HepG2 (cell line): ENCODE data around the gene ZNF575.
"Not testable (repeated sequence)": the region's sequence is repeated elsewhere in the genome, so short reads cannot be mapped to it uniquely, and the experiment has no call there.

Experiments
- AKNA ChIP-seq: sonication (generic); formaldehyde crosslinking; IDR thresholded peaks from 2 replicates; pipeline ENCODE4 v1.4.0; 2020; ENCODE audit warnings: missing genetic modification reagents, borderline replicate concordance
- BHLHE40 ChIP-seq: IDR thresholded peaks from 2 replicates; pipeline ENCODE4 v1.6.1; 2011; ENCODE audit warnings: low read length, improper control_type of control experiment
- GFI1 ChIP-seq: sonication (generic); formaldehyde crosslinking; IDR thresholded peaks from 2 replicates; pipeline ENCODE4 v1.5.0; 2020; ENCODE audit warnings: missing genetic modification reagents, mild to moderate bottlenecking, borderline replicate concordance
- MAFK ChIP-seq, 2 experiments: IDR thresholded peaks in 1 of 2; conservative IDR thresholded peaks in 1 of 2; 2 replicates each; pipeline ENCODE4 v1.6.1; 2011; ENCODE audit warnings: improper control_type of control experiment in 2 of 2, low read length in 2 of 2
- NFYB ChIP-seq: sonication (generic); formaldehyde crosslinking; IDR thresholded peaks from 2 replicates; pipeline ENCODE4 v1.4.0; 2020; ENCODE audit warnings: missing genetic modification reagents
- POLR2A ChIP-seq, 2 experiments: IDR thresholded peaks; 2 replicates each; pipeline ENCODE4 v1.6.1; 2011; ENCODE audit warnings: low read depth in 2 of 2, low read length in 2 of 2, mild to moderate bottlenecking in 1 of 2, moderate library complexity in 1 of 2; ENCODE audit not compliant: insufficient read depth in 1 of 2
- POLR2AphosphoS5 ChIP-seq: IDR thresholded peaks from 2 replicates; pipeline ENCODE4 v1.6.1; 2012; ENCODE audit warnings: low read depth, low read length
- YY1 ChIP-seq: IDR thresholded peaks from 2 replicates; pipeline ENCODE4 v1.6.1; 2011; ENCODE audit warnings: low read length, low read depth, moderate library complexity, mild to moderate bottlenecking; ENCODE audit not compliant: insufficient read depth, insufficient replicate concordance
- ZBTB26 ChIP-seq: IDR thresholded peaks from 2 replicates; pipeline ENCODE4 v1.6.1; 2016; ENCODE audit warnings: missing compliant biosample characterization, missing genetic modification reagents, borderline replicate concordance
- ZMYM3 ChIP-seq: sonication (generic); formaldehyde crosslinking; IDR thresholded peaks from 2 replicates; pipeline ENCODE4 v1.5.1; 2020; ENCODE audit warnings: mild to moderate bottlenecking, missing genetic modification reagents
- ZNF740 ChIP-seq: sonication (generic); formaldehyde crosslinking; IDR thresholded peaks from 2 replicates; pipeline ENCODE4 v1.4.0; 2020; ENCODE audit warnings: missing genetic modification reagents

GRCh38 chr19:43512399-43512798, 20.6 kb upstream of the ZNF575 start:
- not testable (repeated sequence) for TF ChIP-seq ZMYM3 (CRISPR knock-in tag); AKNA (CRISPR knock-in tag); YY1; MAFK (conservative IDR thresholded peaks at IDR 0.05 in 1 of 2, IDR thresholded peaks at IDR 0.05 in 1 of 2; ENCODE audit: low read length in 2 of 2); POLR2A (IDR thresholded peaks at IDR 0.05; ENCODE audit: insufficient read depth in 1 of 2, low read depth in 2 of 2, low read length in 2 of 2); POLR2AphosphoS5; ZNF740; BHLHE40; ZBTB26 (CRISPR knock-in tag); GFI1 (CRISPR knock-in tag); NFYB (CRISPR knock-in tag)
